ENCODE data around the gene BAHD1.

The BAHD1 gene

GRCh38 chr15:40439960-40440742, 602 bp upstream of the BAHD1 start:
- Histone ChIP-seq H3K36me3 (ENCODE audit: control insufficient read depth, insufficient read depth, low read length) (no peaks in the 10 kb centered on the region), H4K8ac (ENCODE audit: low read depth, low read length) (peak overlapping the region; percentile 65), H3K4me2 (ENCODE audit: low read length) (peak overlapping the region; percentile 43), H2AK5ac (ENCODE audit: low read length) (peak overlapping the region; percentile 48), H3K4me1 (ENCODE audit: control insufficient read depth, low read depth, low read length) (peaks cover 44% of the 10 kb centered on the region), H3K23ac (ENCODE audit: low read length) (peak overlapping the region; percentile 68), H3K27me3 (ENCODE audit: insufficient read depth, low read length, poor library complexity) (no peaks in the 10 kb centered on the region), H3K27ac (ENCODE audit: low read depth, low read length) (peak overlapping the region; percentile 86), H3K9ac (ENCODE audit: low read length) (peak overlapping the region; percentile 73), H2BK15ac (replicated peaks; ENCODE audit: low read depth) (no peak overlapping the region), H2BK5ac (ENCODE audit: low read length) (peak overlapping the region; percentile 61), H3K56ac (ENCODE audit: low read length) (peak overlapping the region; percentile 98), H3K18ac (ENCODE audit: low read length) (peak overlapping the region; percentile 25), H3K4ac (ENCODE audit: low read depth, low read length) (peak overlapping the region; percentile 82), H3K4me3 (ENCODE audit: low read length) (peak overlapping the region; percentile 52), H3K79me2 (ENCODE audit: control insufficient read depth, insufficient read depth, low read length) (peaks cover 38% of the 10 kb centered on the region), H2BK120ac (ENCODE audit: low read depth, low read length) (peak overlapping the region; percentile 21), H3K79me1 (ENCODE audit: low read length) (peaks cover 17% of the 10 kb centered on the region), H4K5ac (ENCODE audit: low read length) (no peak overlapping the region)
- WGBS (ENCODE audit: extremely low coverage, insufficient coverage, low lambda C conversion rate): no CpG with 5 or more reads among the region's 35 CpGs
- peak; percentile 83 for DNase-seq

GRCh38 chr15:40441565-40442531, 1.1 kb downstream of the BAHD1 start:
- Histone ChIP-seq H3K23ac (ENCODE audit: low read length) (peak overlapping the region; percentile 38), H2BK15ac (replicated peaks; ENCODE audit: low read depth) (no peak overlapping the region), H3K56ac (ENCODE audit: low read length) (peak overlapping the region; percentile 83), H3K36me3 (ENCODE audit: control insufficient read depth, insufficient read depth, low read length) (no peaks in the 10 kb centered on the region), H3K79me2 (ENCODE audit: control insufficient read depth, insufficient read depth, low read length) (peaks cover 55% of the 10 kb centered on the region), H4K5ac (ENCODE audit: low read length) (no peak overlapping the region), H2AK5ac (ENCODE audit: low read length) (no peak overlapping the region), H2BK5ac (ENCODE audit: low read length) (no peak overlapping the region), H4K8ac (ENCODE audit: low read depth, low read length) (no peak overlapping the region), H3K27me3 (ENCODE audit: insufficient read depth, low read length, poor library complexity) (no peaks in the 10 kb centered on the region), H3K4me2 (ENCODE audit: low read length) (peak overlapping the region; percentile 74), H3K4me1 (ENCODE audit: control insufficient read depth, low read depth, low read length) (peaks cover 45% of the 10 kb centered on the region), H3K18ac (ENCODE audit: low read length) (peak overlapping the region; percentile 85), H2BK120ac (ENCODE audit: low read depth, low read length) (no peak overlapping the region), H3K4ac (ENCODE audit: low read depth, low read length) (peak overlapping the region; percentile 88), H3K27ac (ENCODE audit: low read depth, low read length) (peak overlapping the region; percentile 76), H3K4me3 (ENCODE audit: low read length) (peak overlapping the region; percentile 56), H3K79me1 (ENCODE audit: low read length) (peaks cover 20% of the 10 kb centered on the region), H3K9ac (ENCODE audit: low read length) (peak overlapping the region; percentile 77)
- WGBS (ENCODE audit: extremely low coverage, insufficient coverage, low lambda C conversion rate): no CpG with 5 or more reads among the region's 119 CpGs
- DNase-seq: no peak

- Histone ChIP-seq H3K18ac (ENCODE audit: low read length) (no peak overlapping the region), H2BK15ac (replicated peaks; ENCODE audit: low read depth) (no peak overlapping the region), H3K23ac (ENCODE audit: low read length) (peak overlapping the region; percentile 59), H3K36me3 (ENCODE audit: control insufficient read depth, insufficient read depth, low read length) (no peaks in the 10 kb centered on the region), H2AK5ac (ENCODE audit: low read length) (no peak overlapping the region), H3K4me2 (ENCODE audit: low read length) (no peak overlapping the region), H4K8ac (ENCODE audit: low read depth, low read length) (no peak overlapping the region), H3K4me1 (ENCODE audit: control insufficient read depth, low read depth, low read length) (peaks cover 35% of the 10 kb centered on the region), H3K9ac (ENCODE audit: low read length) (peak overlapping the region; percentile 77), H3K4me3 (ENCODE audit: low read length) (no peak overlapping the region), H4K5ac (ENCODE audit: low read length) (no peak overlapping the region), H3K79me2 (ENCODE audit: control insufficient read depth, insufficient read depth, low read length) (peaks cover 66% of the 10 kb centered on the region), H2BK120ac (ENCODE audit: low read depth, low read length) (no peak overlapping the region), H3K56ac (ENCODE audit: low read length) (peak overlapping the region; percentile 78), H2BK5ac (ENCODE audit: low read length) (no peak overlapping the region), H3K27ac (ENCODE audit: low read depth, low read length) (no peak overlapping the region), H3K4ac (ENCODE audit: low read depth, low read length) (no peak overlapping the region), H3K27me3 (ENCODE audit: insufficient read depth, low read length, poor library complexity) (no peaks in the 10 kb centered on the region), H3K79me1 (ENCODE audit: low read length) (peaks cover 22% of the 10 kb centered on the region)
- no CpG with 5 or more reads among the region's 4 CpGs for WGBS (ENCODE audit: extremely low coverage, insufficient coverage, low lambda C conversion rate)
- DNase-seq: no peak
Observed at GRCh38 chr15:40443255-40443654, 2.5 kb downstream of the BAHD1 start.

GRCh38 chr15:40443846-40444245, 3.1 kb downstream of the BAHD1 start:
- Histone ChIP-seq H3K4me2 (ENCODE audit: low read length) (no peak overlapping the region), H3K23ac (ENCODE audit: low read length) (no peak overlapping the region), H2BK120ac (ENCODE audit: low read depth, low read length) (no peak overlapping the region), H3K79me1 (ENCODE audit: low read length) (peaks cover 23% of the 10 kb centered on the region), H3K9ac (ENCODE audit: low read length) (peak overlapping the region; percentile 77), H3K4me1 (ENCODE audit: control insufficient read depth, low read depth, low read length) (peaks cover 30% of the 10 kb centered on the region), H2BK5ac (ENCODE audit: low read length) (no peak overlapping the region), H3K56ac (ENCODE audit: low read length) (peak overlapping the region; percentile 65), H3K4me3 (ENCODE audit: low read length) (no peak overlapping the region), H2AK5ac (ENCODE audit: low read length) (no peak overlapping the region), H4K8ac (ENCODE audit: low read depth, low read length) (no peak overlapping the region), H3K27ac (ENCODE audit: low read depth, low read length) (no peak overlapping the region), H3K27me3 (ENCODE audit: insufficient read depth, low read length, poor library complexity) (no peaks in the 10 kb centered on the region), H3K36me3 (ENCODE audit: control insufficient read depth, insufficient read depth, low read length) (no peaks in the 10 kb centered on the region), H2BK15ac (replicated peaks; ENCODE audit: low read depth) (no peak overlapping the region), H3K18ac (ENCODE audit: low read length) (no peak overlapping the region), H4K5ac (ENCODE audit: low read length) (no peak overlapping the region), H3K79me2 (ENCODE audit: control insufficient read depth, insufficient read depth, low read length) (peaks cover 70% of the 10 kb centered on the region), H3K4ac (ENCODE audit: low read depth, low read length) (no peak overlapping the region)
- WGBS (ENCODE audit: extremely low coverage, insufficient coverage, low lambda C conversion rate): no CpG with 5 or more reads among the region's 3 CpGs
- DNase-seq: no peak

GRCh38 chr15:40444736-40445135, 4.0 kb downstream of the BAHD1 start:
- Histone ChIP-seq H3K4ac (ENCODE audit: low read depth, low read length) (no peak overlapping the region), H2BK5ac (ENCODE audit: low read length) (no peak overlapping the region), H3K9ac (ENCODE audit: low read length) (peak overlapping the region; percentile 29), H3K4me2 (ENCODE audit: low read length) (no peak overlapping the region), H3K36me3 (ENCODE audit: control insufficient read depth, insufficient read depth, low read length) (no peaks in the 10 kb centered on the region), H3K79me2 (ENCODE audit: control insufficient read depth, insufficient read depth, low read length) (peaks cover 78% of the 10 kb centered on the region), H4K8ac (ENCODE audit: low read depth, low read length) (no peak overlapping the region), H3K27me3 (ENCODE audit: insufficient read depth, low read length, poor library complexity) (no peaks in the 10 kb centered on the region), H3K18ac (ENCODE audit: low read length) (no peak overlapping the region), H3K23ac (ENCODE audit: low read length) (no peak overlapping the region), H3K4me1 (ENCODE audit: control insufficient read depth, low read depth, low read length) (peaks cover 27% of the 10 kb centered on the region), H2AK5ac (ENCODE audit: low read length) (no peak overlapping the region), H3K4me3 (ENCODE audit: low read length) (no peak overlapping the region), H3K56ac (ENCODE audit: low read length) (peak overlapping the region; percentile 25), H3K27ac (ENCODE audit: low read depth, low read length) (no peak overlapping the region), H4K5ac (ENCODE audit: low read length) (no peak overlapping the region), H2BK15ac (replicated peaks; ENCODE audit: low read depth) (no peak overlapping the region), H2BK120ac (ENCODE audit: low read depth, low read length) (no peak overlapping the region), H3K79me1 (ENCODE audit: low read length) (peaks cover 26% of the 10 kb centered on the region)
- WGBS (ENCODE audit: extremely low coverage, insufficient coverage, low lambda C conversion rate): no CpG with 5 or more reads among the region's 5 CpGs
- no peak for DNase-seq

Data from mesendoderm (in vitro differentiated cells).